CD14-positive monocyte (primary cell): Measurements from ENCODE around the gene RGS19. TPM values are rescaled to one million over a fixed set of nuclear protein-coding genes. Genes with fewer than 3 reads are reported as not detected.

Experiments used
- DNase-seq, 3 donors: peaks; one replicate each; pipeline ENCODE4 v3.0.0-alpha.2; 2011 to 2022
- H2AFZ ChIP-seq: 2 replicates; pipeline ENCODE4 v1.6.0; 2012; ENCODE audit warnings: mild to moderate bottlenecking, low read depth, low read length, inconsistent platforms; ENCODE audit not compliant: insufficient read depth, poor library complexity, severe bottlenecking
- H3K27ac ChIP-seq, 2 donors: 1 replicate in 1 of 2; 2 replicates in 1 of 2; pipeline ENCODE4 v1.5.1; 2012 to 2013; ENCODE audit warnings: low read length in 2 of 2, control low read depth in 1 of 2, inconsistent platforms in 1 of 2, low read depth in 1 of 2, mild to moderate bottlenecking in 1 of 2
- H3K27me3 ChIP-seq, 2 donors: one replicate each; pipeline versions ENCODE4 v1.6.0 to v1.6.1; 2011 to 2013; ENCODE audit warnings: low read length in 2 of 2; ENCODE audit not compliant: control insufficient read depth in 2 of 2, insufficient read depth in 2 of 2
- H3K36me3 ChIP-seq, 2 donors: replicated peaks in 1 of 2; 1 replicate in 1 of 2; 2 replicates in 1 of 2; pipeline versions ENCODE4 v1.5.1 to v1.6.1; 2012 to 2013; ENCODE audit warnings: low read length in 2 of 2, control low read depth in 1 of 2, inconsistent platforms in 1 of 2, mild to moderate bottlenecking in 1 of 2; ENCODE audit not compliant: insufficient read depth in 2 of 2, control insufficient read depth in 1 of 2
- H3K4me1 ChIP-seq, 2 donors: 1 replicate in 1 of 2; 2 replicates in 1 of 2; pipeline versions ENCODE4 v1.5.1 to v1.6.1; 2012 to 2013; ENCODE audit warnings: low read length in 2 of 2, control low read depth in 1 of 2, inconsistent platforms in 1 of 2, mild to moderate bottlenecking in 1 of 2, moderate library complexity in 1 of 2; ENCODE audit not compliant: insufficient read depth in 2 of 2, control insufficient read depth in 1 of 2
- H3K4me2 ChIP-seq: replicated peaks from 2 replicates; pipeline ENCODE3; 2012; ENCODE audit warnings: low read length, moderate library complexity, mild to moderate bottlenecking; ENCODE audit not compliant: poor library complexity, severe bottlenecking; ENCODE audit errors: extremely low read depth
- H3K4me3 ChIP-seq, 3 experiments: fragments of 200-600 bp in 1 of 3; sonication (generic) in 1 of 3; replicated peaks in 1 of 3; 1 replicate in 2 of 3; 2 replicates in 1 of 3; pipeline ENCODE4 v1.5.1; 2011 to 2013; ENCODE audit warnings: low read length in 3 of 3, mild to moderate bottlenecking in 3 of 3, control low read depth in 2 of 3, low read depth in 2 of 3, inconsistent platforms in 1 of 3, moderate library complexity in 1 of 3
- H3K79me2 ChIP-seq: 2 replicates; pipeline ENCODE4 v1.6.0; 2012; ENCODE audit warnings: mild to moderate bottlenecking, control low read depth, inconsistent platforms, low read length, moderate library complexity; ENCODE audit not compliant: insufficient read depth
- H3K9ac ChIP-seq: 2 replicates; pipeline ENCODE4 v1.6.0; 2017; ENCODE audit warnings: low read length, mild to moderate bottlenecking; ENCODE audit not compliant: insufficient read depth, poor library complexity, severe bottlenecking
- H3K9me3 ChIP-seq, 2 donors: replicated peaks in 1 of 2; 1 replicate in 1 of 2; 2 replicates in 1 of 2; pipeline versions ENCODE4 v1.5.1 to v1.6.1; 2012 to 2013; ENCODE audit warnings: low read length in 2 of 2, control low read depth in 1 of 2; ENCODE audit not compliant: control insufficient read depth in 1 of 2, insufficient read depth in 1 of 2
- H4K20me1 ChIP-seq: 2 replicates; pipeline ENCODE4 v1.6.0; 2012; ENCODE audit warnings: mild to moderate bottlenecking, low read length, control low read depth, moderate library complexity; ENCODE audit not compliant: insufficient read depth
- H3K27ac Mint-ChIP-seq, 7 donors: one replicate each; pipeline ENCODE4 v1.8.0; 2020; ENCODE audit warnings: mild to moderate bottlenecking in 7 of 7, mixed read lengths in 7 of 7, moderate library complexity in 6 of 7, inconsistent platforms in 2 of 7
- H3K27me3 Mint-ChIP-seq, 3 donors: one replicate each; pipeline ENCODE4 v1.8.0; 2021 to 2022; ENCODE audit warnings: low read depth in 3 of 3, mild to moderate bottlenecking in 3 of 3, mixed read lengths in 3 of 3, moderate library complexity in 3 of 3, inconsistent platforms in 1 of 3
- H3K36me3 Mint-ChIP-seq, 2 donors: one replicate each; pipeline ENCODE4 v1.8.0; 2020; ENCODE audit warnings: mixed read lengths in 2 of 2, inconsistent platforms in 1 of 2, mild to moderate bottlenecking in 1 of 2
- H3K4me1 Mint-ChIP-seq: one replicate; pipeline ENCODE4 v1.8.0; 2020; ENCODE audit warnings: mild to moderate bottlenecking, mixed read lengths
- H3K4me3 Mint-ChIP-seq, 2 donors: one replicate each; pipeline ENCODE4 v1.8.0; 2020; ENCODE audit warnings: mild to moderate bottlenecking in 2 of 2, mixed read lengths in 2 of 2, moderate library complexity in 1 of 2
- H3K9me3 Mint-ChIP-seq, 7 donors: one replicate each; pipeline ENCODE4 v1.8.0; 2020 to 2022; ENCODE audit warnings: mixed read lengths in 7 of 7, mild to moderate bottlenecking in 6 of 7, moderate library complexity in 6 of 7, inconsistent platforms in 2 of 7
- WGBS: methylation state at CpG from one replicate; pipeline ENCODE4 v1.1.5; 2013; ENCODE audit warnings: missing lambda C conversion rate; ENCODE audit not compliant: insufficient coverage; 5-methylcytosine and 5-hydroxymethylcytosine counted together
- intact Hi-C, 2 donors: fragments of 100-400 bp; cut with micrococcal nuclease; formaldehyde crosslinking; loops; one replicate each; pipeline versions ENCODE4 v1.15.0 to v1.15.1; 2023
- polyA plus RNA-seq, 3 donors: library from polyadenylated mRNA; depleted of rRNA in 1 of 3; unstranded in 2 of 3; stranded (reverse) in 1 of 3; fragments of 300-500 nt in 2 of 3; fragments of >200 nt in 1 of 3; fragmentation: Illumina TruSeq in 2 of 3; gene quantifications; 1 replicate in 2 of 3; 2 replicates in 1 of 3; pipeline ENCODE4 v1.2.3, GENCODE V29; 2012 to 2021
- TF ChIP-seq, protein P1 (sequence below): fragments of 200-600 bp; IDR thresholded peaks from one replicate; pipeline ENCODE4 v1.8.0; 2022; ENCODE audit warnings: antibody characterized with exemption, mild to moderate bottlenecking

Gene RGS19
- polyA plus RNA-seq, 3 donors: 235 to 280 (median 244) TPM

GRCh38 chr20:64121586-64121985 lies 42.3 kb upstream of the RGS19 start:
- no peak overlapping the region for H3K27ac ChIP-seq
- DNase-seq: no peak
- peaks cover 8% of the 10 kb centered on the region in 2 donors for H3K4me1 ChIP-seq
- H3K36me3 Mint-ChIP-seq: no peaks in the 10 kb centered on the region
- no peak overlapping the region for H3K4me2 ChIP-seq
- H3K36me3 ChIP-seq: no peaks in the 10 kb centered on the region
- no peaks in the 10 kb centered on the region for H3K27me3 ChIP-seq
- peaks cover 16 to 30% (median 23%) of the 10 kb centered on the region in 3 donors for H3K27me3 Mint-ChIP-seq
- 97% methylated on average over 10 of the region's 12 CpGs for WGBS
- H3K9me3 ChIP-seq: no peaks in the 10 kb centered on the region
- TF ChIP-seq, protein P1, sequence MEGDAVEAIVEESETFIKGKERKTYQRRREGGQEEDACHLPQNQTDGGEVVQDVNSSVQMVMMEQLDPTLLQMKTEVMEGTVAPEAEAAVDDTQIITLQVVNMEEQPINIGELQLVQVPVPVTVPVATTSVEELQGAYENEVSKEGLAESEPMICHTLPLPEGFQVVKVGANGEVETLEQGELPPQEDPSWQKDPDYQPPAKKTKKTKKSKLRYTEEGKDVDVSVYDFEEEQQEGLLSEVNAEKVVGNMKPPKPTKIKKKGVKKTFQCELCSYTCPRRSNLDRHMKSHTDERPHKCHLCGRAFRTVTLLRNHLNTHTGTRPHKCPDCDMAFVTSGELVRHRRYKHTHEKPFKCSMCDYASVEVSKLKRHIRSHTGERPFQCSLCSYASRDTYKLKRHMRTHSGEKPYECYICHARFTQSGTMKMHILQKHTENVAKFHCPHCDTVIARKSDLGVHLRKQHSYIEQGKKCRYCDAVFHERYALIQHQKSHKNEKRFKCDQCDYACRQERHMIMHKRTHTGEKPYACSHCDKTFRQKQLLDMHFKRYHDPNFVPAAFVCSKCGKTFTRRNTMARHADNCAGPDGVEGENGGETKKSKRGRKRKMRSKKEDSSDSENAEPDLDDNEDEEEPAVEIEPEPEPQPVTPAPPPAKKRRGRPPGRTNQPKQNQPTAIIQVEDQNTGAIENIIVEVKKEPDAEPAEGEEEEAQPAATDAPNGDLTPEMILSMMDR: no peak
- H3K27ac Mint-ChIP-seq: no peak overlapping the region
- H3K79me2 ChIP-seq: no peaks in the 10 kb centered on the region
- intact Hi-C loops: loop anchor here (2.0 to 5.0 kb wide), 2 partner anchors 39 to 83 kb away; partner anchors contain the start of genes LKAAEAR1 (in 1 of the 2) and OPRL1 (in 1 of the 2)
- no peaks in the 10 kb centered on the region for H3K9me3 Mint-ChIP-seq
- no peak overlapping the region for H3K9ac ChIP-seq
- H3K4me3 ChIP-seq: no peak overlapping the region
- H3K4me3 Mint-ChIP-seq: no peak overlapping the region
- no peak overlapping the region for H2AFZ ChIP-seq
- no peaks in the 10 kb centered on the region for H4K20me1 ChIP-seq
- H3K4me1 Mint-ChIP-seq: peaks cover 8% of the 10 kb centered on the region

DNA sequence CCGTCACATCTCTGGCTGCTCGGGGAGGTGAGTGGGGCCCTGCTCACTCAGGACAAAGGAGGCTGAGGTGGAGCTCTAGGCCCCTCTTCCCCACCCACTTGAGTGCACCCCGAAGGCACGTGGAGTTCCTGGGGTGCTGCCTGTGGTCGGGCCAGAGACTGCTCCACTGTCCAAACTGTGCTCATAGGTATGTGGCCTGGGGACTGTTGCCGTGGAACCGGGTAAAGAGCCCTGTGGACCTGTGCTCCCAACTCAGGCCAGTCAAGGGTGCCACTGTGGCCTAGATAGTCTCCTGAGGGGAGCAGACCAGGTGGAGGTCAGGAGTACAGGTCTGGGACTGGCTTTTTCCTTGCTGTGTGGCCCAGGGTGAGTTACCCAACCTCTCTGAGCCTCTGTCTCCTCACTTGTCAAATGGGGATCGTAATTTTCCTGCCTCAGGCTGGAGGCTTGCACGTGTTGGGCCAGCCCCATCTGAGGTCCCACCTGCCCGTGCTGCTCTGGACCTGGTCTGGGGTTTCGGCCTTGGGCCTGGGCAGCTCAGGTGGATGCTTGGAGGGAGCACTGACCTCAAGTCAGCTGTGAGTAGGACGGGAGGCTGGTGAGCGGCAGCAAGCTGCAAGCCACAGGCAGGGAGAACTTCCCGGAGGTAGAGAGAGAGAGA lies 40.5 kb upstream of the RGS19 start:
- no peak overlapping the region for H3K9ac ChIP-seq
- H3K36me3 ChIP-seq: no peaks in the 10 kb centered on the region
- Mint-ChIP-seq H3K36me3 (no peaks in the 10 kb centered on the region), H3K27me3 (peaks cover 15 to 27% (median 24%) of the 10 kb centered on the region in 3 donors), H3K4me3 (peak overlapping the region; percentile 75 to 83), H3K9me3 (no peaks in the 10 kb centered on the region), H3K27ac (no peak overlapping the region), H3K4me1 (peaks cover 8% of the 10 kb centered on the region)
- peak overlapping the region; percentile 8 to 71 (median 13) for H3K4me3 ChIP-seq
- no peaks in the 10 kb centered on the region for H4K20me1 ChIP-seq
- H3K4me2 ChIP-seq: peak overlapping the region; percentile 81
- H3K27me3 ChIP-seq: no peaks in the 10 kb centered on the region
- 75% methylated on average over 11 of the region's 14 CpGs for WGBS
- peaks cover 8% of the 10 kb centered on the region in 2 donors for H3K4me1 ChIP-seq
- no peaks in the 10 kb centered on the region for H3K9me3 ChIP-seq
- no peak overlapping the region for H3K27ac ChIP-seq
- intact Hi-C loops: loop anchor here (2.0 to 5.0 kb wide), 2 partner anchors 38 to 81 kb away; partner anchors contain the start of genes LKAAEAR1 (in 1 of the 2) and OPRL1 (in 1 of the 2)
- TF ChIP-seq, protein P1: no peak
- H3K79me2 ChIP-seq: no peaks in the 10 kb centered on the region
- no peak for DNase-seq
- H2AFZ ChIP-seq: peak overlapping the region; percentile 86
